Natural killer cell (primary cell): ENCODE measurements around the gene ADAM19. TPM values are rescaled to one million over a fixed set of nuclear protein-coding genes. Genes with fewer than 3 reads are reported as not detected.

ENCODE experiments used
- ATAC-seq, 3 donors: fragments of 150-1000 bp in 2 of 3; fragments of 200-7000 bp in 1 of 3; cut with Tn5 transposase; 1 replicate in 1 of 3; 2 replicates in 2 of 3; pipeline ENCODE4 v1.10.0; 2021; ENCODE audit warnings: mild to moderate bottlenecking in 2 of 3, moderate library complexity in 2 of 3
- DNase-seq, 2 donors: peaks; one replicate each; pipeline versions ENCODE4 v3.0.0 to v3.0.0-alpha.2; 2013 to 2021; ENCODE audit warnings: mixed read lengths in 1 of 2
- H3K27ac ChIP-seq: one replicate; pipeline ENCODE4 v1.5.1; 2013; ENCODE audit warnings: mild to moderate bottlenecking, low read length
- H3K27me3 ChIP-seq: one replicate; pipeline ENCODE4 v1.6.1; 2013; ENCODE audit warnings: low read length; ENCODE audit not compliant: control insufficient read depth, insufficient read depth
- H3K36me3 ChIP-seq: one replicate; pipeline ENCODE4 v1.6.1; 2013; ENCODE audit warnings: low read length; ENCODE audit not compliant: control insufficient read depth, insufficient read depth
- H3K4me1 ChIP-seq: one replicate; pipeline ENCODE4 v1.6.1; 2013; ENCODE audit warnings: low read length; ENCODE audit not compliant: control insufficient read depth, insufficient read depth
- H3K4me3 ChIP-seq: one replicate; pipeline ENCODE4 v1.5.1; 2013; ENCODE audit warnings: low read length
- H3K9me3 ChIP-seq: one replicate; pipeline ENCODE4 v1.6.1; 2013; ENCODE audit warnings: low read length; ENCODE audit not compliant: control insufficient read depth, insufficient read depth
- H3K27ac Mint-ChIP-seq, 2 donors: one replicate each; pipeline ENCODE4 v1.8.0; 2022; ENCODE audit warnings: mild to moderate bottlenecking in 2 of 2, mixed read lengths in 2 of 2, moderate library complexity in 1 of 2
- H3K27me3 Mint-ChIP-seq, 2 donors: one replicate each; pipeline ENCODE4 v1.8.0; 2022; ENCODE audit warnings: low read depth in 2 of 2, mixed read lengths in 2 of 2
- H3K36me3 Mint-ChIP-seq: one replicate; pipeline ENCODE4 v1.8.0; 2022; ENCODE audit warnings: mixed read lengths
- H3K4me1 Mint-ChIP-seq, 2 donors: one replicate each; pipeline ENCODE4 v1.8.0; 2022; ENCODE audit warnings: mixed read lengths in 2 of 2
- H3K4me3 Mint-ChIP-seq: one replicate; pipeline ENCODE4 v1.8.0; 2022; ENCODE audit warnings: mild to moderate bottlenecking, moderate library complexity, mixed read lengths
- H3K9me3 Mint-ChIP-seq, 2 donors: one replicate each; pipeline ENCODE4 v1.8.0; 2022; ENCODE audit warnings: mixed read lengths in 2 of 2
- WGBS: methylation state at CpG from one replicate; pipeline ENCODE4 v1.1.7; 2013; ENCODE audit warnings: missing lambda C conversion rate; ENCODE audit not compliant: insufficient coverage; 5-methylcytosine and 5-hydroxymethylcytosine counted together
- intact Hi-C: fragments of 100-400 bp; cut with micrococcal nuclease; formaldehyde crosslinking; loops from one replicate; pipeline ENCODE4 v1.14.2; 2022
- total RNA-seq, 4 donors: library from RNA; stranded (reverse); fragments of 120-200 nt in 1 of 4; gene quantifications; one replicate each; pipeline versions ENCODE4 v1.2.3 to v1.2.4, GENCODE V29; 2013 to 2022
- TF ChIP-seq, protein P1 (sequence below): fragments of 200-600 bp; IDR thresholded peaks from one replicate; pipeline ENCODE4 v1.8.0; 2022; ENCODE audit warnings: antibody characterized with exemption

Gene ADAM19
- total RNA-seq, 3 donors from 2014 or later (not counting 1 experiment from before 2014, with no cell fraction given), result 1.2 to 28.0 (median 4.7) TPM

DNA sequence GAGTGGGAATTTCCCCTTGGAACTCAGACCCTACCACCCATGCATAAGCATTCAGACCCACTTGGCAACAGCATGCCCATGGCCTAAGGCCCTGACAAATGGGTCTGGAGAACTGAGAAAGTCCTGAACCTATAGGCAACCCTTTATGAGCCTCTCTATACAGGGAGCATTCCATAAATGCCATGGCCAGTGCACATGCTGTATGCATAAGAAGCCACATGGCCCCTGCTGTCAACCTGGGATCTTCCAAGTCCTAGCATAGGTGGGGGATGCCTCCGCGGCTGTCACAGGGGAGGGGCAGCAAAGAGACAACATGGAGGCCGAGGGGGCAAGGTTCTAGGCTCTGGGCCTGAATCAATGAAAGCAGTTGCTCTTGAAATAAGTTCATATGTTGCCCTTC lies 123.8 kb downstream of the ADAM19 start:
- Histone ChIP-seq H3K4me1 (peaks cover 9% of the 10 kb centered on the region), H3K36me3 (no peaks in the 10 kb centered on the region), H3K4me3 (no peak overlapping the region), H3K27ac (no peak overlapping the region), H3K27me3 (peaks cover 2% of the 10 kb centered on the region), H3K9me3 (no peaks in the 10 kb centered on the region)
- Mint-ChIP-seq H3K27me3 (peaks cover 0 to 10% of the 10 kb centered on the region in 2 donors), H3K36me3 (no peaks in the 10 kb centered on the region), H3K27ac (no peak overlapping the region), H3K4me1 (peaks cover 9 to 10% of the 10 kb centered on the region in 2 donors), H3K4me3 (no peak overlapping the region), H3K9me3 (no peaks in the 10 kb centered on the region)
- intact Hi-C loops, result no loop called here
- TF ChIP-seq, protein P1, sequence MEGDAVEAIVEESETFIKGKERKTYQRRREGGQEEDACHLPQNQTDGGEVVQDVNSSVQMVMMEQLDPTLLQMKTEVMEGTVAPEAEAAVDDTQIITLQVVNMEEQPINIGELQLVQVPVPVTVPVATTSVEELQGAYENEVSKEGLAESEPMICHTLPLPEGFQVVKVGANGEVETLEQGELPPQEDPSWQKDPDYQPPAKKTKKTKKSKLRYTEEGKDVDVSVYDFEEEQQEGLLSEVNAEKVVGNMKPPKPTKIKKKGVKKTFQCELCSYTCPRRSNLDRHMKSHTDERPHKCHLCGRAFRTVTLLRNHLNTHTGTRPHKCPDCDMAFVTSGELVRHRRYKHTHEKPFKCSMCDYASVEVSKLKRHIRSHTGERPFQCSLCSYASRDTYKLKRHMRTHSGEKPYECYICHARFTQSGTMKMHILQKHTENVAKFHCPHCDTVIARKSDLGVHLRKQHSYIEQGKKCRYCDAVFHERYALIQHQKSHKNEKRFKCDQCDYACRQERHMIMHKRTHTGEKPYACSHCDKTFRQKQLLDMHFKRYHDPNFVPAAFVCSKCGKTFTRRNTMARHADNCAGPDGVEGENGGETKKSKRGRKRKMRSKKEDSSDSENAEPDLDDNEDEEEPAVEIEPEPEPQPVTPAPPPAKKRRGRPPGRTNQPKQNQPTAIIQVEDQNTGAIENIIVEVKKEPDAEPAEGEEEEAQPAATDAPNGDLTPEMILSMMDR, result no peak
- ATAC-seq (no peak), DNase-seq (no peak)
- WGBS, result 94% methylated on average over 3 of the region's 3 CpGs

DNA sequence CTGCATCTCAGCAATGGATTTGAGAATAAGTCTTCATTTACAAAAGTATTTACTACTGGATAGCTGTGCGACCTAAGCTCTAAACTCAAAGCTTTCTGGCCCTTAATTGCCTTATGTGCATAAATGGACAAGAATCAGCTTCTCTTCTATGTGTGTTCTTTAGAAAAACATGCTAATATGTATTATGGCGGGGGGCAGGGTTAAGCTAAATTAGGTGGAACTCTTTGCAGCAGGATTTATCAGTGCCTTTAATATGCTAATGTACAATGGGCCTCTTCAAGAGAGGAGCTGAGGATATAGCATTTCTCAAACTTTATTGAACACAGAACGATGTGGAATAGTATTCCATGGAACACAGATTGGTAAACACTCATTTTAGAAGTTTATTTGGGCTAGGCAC lies 125.6 kb downstream of the ADAM19 start:
- no peaks in the 10 kb centered on the region for H3K9me3 ChIP-seq
- Mint-ChIP-seq H3K9me3 (no peaks in the 10 kb centered on the region), H3K4me1 (peaks cover 4 to 5% of the 10 kb centered on the region in 2 donors), H3K27ac (no peak overlapping the region), H3K36me3 (no peaks in the 10 kb centered on the region), H3K4me3 (no peak overlapping the region), H3K27me3 (peaks cover 0 to 10% of the 10 kb centered on the region in 2 donors)
- 87% methylated on average over 3 of the region's 3 CpGs for WGBS
- ATAC-seq, result no peak
- H3K4me1 ChIP-seq, result peaks cover 3% of the 10 kb centered on the region
- TF ChIP-seq, protein P1, result no peak
- H3K27me3 ChIP-seq, result no peaks in the 10 kb centered on the region
- intact Hi-C loops, result no loop called here
- H3K4me3 ChIP-seq, result no peak overlapping the region
- H3K36me3 ChIP-seq, result no peaks in the 10 kb centered on the region
- DNase-seq, result no peak
- no peak overlapping the region for H3K27ac ChIP-seq

DNA sequence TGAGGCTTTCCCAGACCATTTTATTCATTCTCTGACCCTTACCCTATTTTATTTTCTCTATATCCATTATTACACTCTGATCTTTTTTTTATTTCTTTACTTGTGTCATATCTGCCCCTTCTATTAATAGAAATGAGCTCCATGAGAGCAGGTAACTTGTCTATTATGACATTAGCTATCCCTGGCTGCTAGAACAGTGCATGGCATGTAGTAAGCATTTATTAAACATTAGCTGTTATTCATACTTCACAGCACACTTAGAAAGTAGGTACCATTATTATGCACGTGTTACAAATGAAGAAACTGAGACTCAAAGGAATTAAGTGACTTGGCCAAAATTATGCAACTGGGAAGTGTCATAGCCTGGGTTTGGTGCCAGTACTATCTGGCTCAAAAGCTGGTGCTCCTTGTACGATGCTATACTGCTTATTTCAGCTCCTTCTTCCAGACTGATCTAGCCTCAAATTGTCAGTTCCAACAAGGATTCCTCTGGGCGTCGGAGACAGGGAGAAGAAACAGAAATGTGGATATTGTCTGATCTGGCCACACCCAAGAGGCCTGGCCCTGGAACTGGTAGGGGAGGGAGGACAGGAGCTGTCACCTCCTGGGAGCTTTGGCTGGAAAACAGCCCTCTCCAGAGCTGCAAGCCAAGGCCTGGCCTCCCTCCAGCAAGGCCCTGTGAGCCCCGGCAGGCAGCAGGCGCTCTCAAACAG lies 126.4 kb downstream of the ADAM19 start:
- Histone ChIP-seq H3K4me1 (no peaks in the 10 kb centered on the region), H3K4me3 (no peak overlapping the region), H3K27me3 (no peaks in the 10 kb centered on the region), H3K27ac (no peak overlapping the region), H3K9me3 (no peaks in the 10 kb centered on the region), H3K36me3 (no peaks in the 10 kb centered on the region)
- TF ChIP-seq, protein P1, result no peak
- no peak overlapping the region for H3K27ac Mint-ChIP-seq
- H3K36me3 Mint-ChIP-seq, result no peaks in the 10 kb centered on the region
- 90% methylated on average over 6 of the region's 6 CpGs for WGBS
- peaks cover 2 to 10% of the 10 kb centered on the region in 2 donors for H3K27me3 Mint-ChIP-seq
- DNase-seq (no peak), ATAC-seq (no peak)
- intact Hi-C loops, result no loop called here
- no peaks in the 10 kb centered on the region for H3K4me1 Mint-ChIP-seq
- H3K9me3 Mint-ChIP-seq, result no peaks in the 10 kb centered on the region
- no peak overlapping the region for H3K4me3 Mint-ChIP-seq

DNA sequence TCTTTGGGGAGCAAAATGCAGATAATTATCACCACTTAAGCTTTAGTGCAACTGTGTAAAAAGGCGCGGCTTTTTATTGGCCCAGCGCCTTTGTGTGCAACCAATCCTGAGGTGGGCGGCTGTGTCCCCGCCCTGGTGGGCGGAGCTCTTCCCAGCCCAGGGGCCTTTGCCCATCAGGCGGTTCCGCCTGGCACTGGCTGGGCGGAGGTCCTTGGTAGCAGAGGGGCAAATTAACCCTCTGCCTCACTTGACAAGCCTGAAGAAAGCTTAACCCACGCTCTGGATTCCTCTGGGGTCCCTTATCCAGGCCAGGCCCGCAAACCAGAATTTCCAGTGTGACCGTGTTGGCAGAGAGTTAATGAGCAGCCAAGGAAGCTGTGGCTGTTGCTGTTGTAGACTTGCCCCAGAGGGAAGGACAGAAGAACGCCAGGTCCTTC lies 128.4 kb downstream of the ADAM19 start:
- intact Hi-C loops, result no loop called here
- DNase-seq (no peak), ATAC-seq (no peak)
- H3K27me3 ChIP-seq, result no peaks in the 10 kb centered on the region
- H3K36me3 ChIP-seq, result no peaks in the 10 kb centered on the region
- H3K4me1 ChIP-seq, result no peaks in the 10 kb centered on the region
- no peak overlapping the region for H3K4me3 Mint-ChIP-seq
- H3K36me3 Mint-ChIP-seq, result no peaks in the 10 kb centered on the region
- no peak overlapping the region for H3K27ac Mint-ChIP-seq
- no peaks in the 10 kb centered on the region for H3K9me3 ChIP-seq
- no peak overlapping the region for H3K27ac ChIP-seq
- TF ChIP-seq, protein P1, result no peak
- 96% methylated on average over 13 of the region's 13 CpGs for WGBS
- no peaks in the 10 kb centered on the region for H3K4me1 Mint-ChIP-seq
- H3K27me3 Mint-ChIP-seq, result peaks cover 11 to 12% of the 10 kb centered on the region in 2 donors
- H3K9me3 Mint-ChIP-seq, result no peaks in the 10 kb centered on the region
- no peak overlapping the region for H3K4me3 ChIP-seq
